IMR-90 (cell line): ENCODE data around the gene CPA4. TPM values are rescaled to one million over a fixed set of nuclear protein-coding genes. Genes with fewer than 3 reads are reported as not detected.

Experiments used
- ATAC-seq: fragments of 200-7000 bp; cut with Tn5 transposase; 2 replicates; pipeline ENCODE4 v1.9.1; 2020; ENCODE audit warnings: low read depth, mild to moderate bottlenecking, moderate library complexity
- BruUV-seq: library from RNA; stranded (reverse); fragments of 400-500 nt; replicated peaks from 2 replicates; lab custom pipeline; 2021; lab: Mats Ljungman, UMichigan
- CTCF ChIA-PET: fragments of 300-600 bp; formaldehyde crosslinking; extraction: SDS; loops from one replicate; lab custom pipeline; 2021; ENCODE audit warnings: antibody characterized with exemption; lab: Yijun Ruan, JAX
- POLR2A ChIA-PET: fragments of 300-600 bp; sonication (Branson Sonifier 250); formaldehyde crosslinking; loops from one replicate; lab custom pipeline; 2022; ENCODE audit warnings: antibody characterized with exemption; ENCODE audit not compliant: unreplicated experiment; lab: Charles Lee
- DNase-seq: peaks from one replicate; pipeline ENCODE4 v3.0.0; 2013
- H2AFZ ChIP-seq: replicated peaks from 2 replicates; pipeline ENCODE3; 2013; ENCODE audit warnings: low read length, mild to moderate bottlenecking; ENCODE audit not compliant: poor library complexity
- H2AK5ac ChIP-seq: 2 replicates; pipeline ENCODE4 v1.6.1; 2013; ENCODE audit warnings: low read depth, low read length, inconsistent platforms
- H2AK9ac ChIP-seq: replicated peaks from 2 replicates; pipeline ENCODE3; 2013; ENCODE audit warnings: mild to moderate bottlenecking, low read depth, low read length, moderate library complexity; ENCODE audit not compliant: poor library complexity
- H2BK120ac ChIP-seq: 2 replicates; pipeline ENCODE4 v1.6.1; 2013; ENCODE audit warnings: low read depth, low read length, inconsistent platforms
- H2BK15ac ChIP-seq: 3 replicates; pipeline ENCODE4 v1.6.1; 2013; ENCODE audit warnings: low read depth, low read length, inconsistent platforms
- H2BK20ac ChIP-seq: 2 replicates; pipeline ENCODE4 v1.6.1; 2013; ENCODE audit warnings: low read depth, mild to moderate bottlenecking, inconsistent platforms, low read length, moderate library complexity
- H2BK5ac ChIP-seq: 2 replicates; pipeline ENCODE4 v1.6.1; 2013; ENCODE audit warnings: mild to moderate bottlenecking, low read depth, low read length, inconsistent platforms; ENCODE audit not compliant: poor library complexity, severe bottlenecking
- H3K14ac ChIP-seq: replicated peaks from 2 replicates; pipeline ENCODE4 v1.6.1; 2013; ENCODE audit warnings: low read depth, low read length, inconsistent platforms
- H3K18ac ChIP-seq: 2 replicates; pipeline ENCODE4 v1.6.1; 2013; ENCODE audit warnings: low read depth, low read length, control low read depth
- H3K23ac ChIP-seq: 2 replicates; pipeline ENCODE4 v1.6.1; 2013; ENCODE audit warnings: low read depth, low read length, inconsistent platforms
- H3K27ac ChIP-seq: 2 replicates; pipeline ENCODE4 v1.5.1; 2013; ENCODE audit warnings: mild to moderate bottlenecking, control low read depth, low read length; ENCODE audit not compliant: insufficient read depth
- H3K27me3 ChIP-seq: 2 replicates; pipeline ENCODE4 v1.6.1; 2013; ENCODE audit warnings: low read length; ENCODE audit not compliant: control insufficient read depth, insufficient read depth
- H3K36me3 ChIP-seq: 2 replicates; pipeline ENCODE4 v1.6.1; 2013; ENCODE audit warnings: low read length, mixed read lengths; ENCODE audit not compliant: control insufficient read depth, insufficient read depth
- H3K4ac ChIP-seq: 2 replicates; pipeline ENCODE4 v1.6.1; 2013; ENCODE audit warnings: low read depth, low read length, inconsistent platforms
- H3K4me1 ChIP-seq: 2 replicates; pipeline ENCODE4 v1.6.1; 2013; ENCODE audit warnings: low read length, mixed read lengths; ENCODE audit not compliant: control insufficient read depth, insufficient read depth
- H3K4me2 ChIP-seq: 2 replicates; pipeline ENCODE4 v1.6.1; 2013; ENCODE audit warnings: low read depth, mild to moderate bottlenecking, control low read depth, low read length, moderate library complexity
- H3K4me3 ChIP-seq: 2 replicates; pipeline ENCODE4 v1.5.1; 2013; ENCODE audit warnings: low read depth, mild to moderate bottlenecking, control low read depth, low read length, moderate library complexity; ENCODE audit not compliant: insufficient read depth
- H3K56ac ChIP-seq: 2 replicates; pipeline ENCODE4 v1.6.1; 2013; ENCODE audit warnings: low read length, inconsistent platforms; ENCODE audit not compliant: insufficient read depth; ENCODE audit errors: extremely low read depth
- H3K79me1 ChIP-seq, 2 experiments: 2 replicates each; pipeline ENCODE4 v1.6.1; 2013; ENCODE audit warnings: low read length in 2 of 2, inconsistent platforms in 1 of 2, low read depth in 1 of 2
- H3K9ac ChIP-seq: 2 replicates; pipeline ENCODE4 v1.6.1; 2013; ENCODE audit warnings: low read depth, low read length, control low read depth
- H3K9me1 ChIP-seq: 2 replicates; pipeline ENCODE4 v1.6.1; 2013; ENCODE audit warnings: low read length, inconsistent platforms; ENCODE audit not compliant: insufficient read depth
- H3K9me3 ChIP-seq: 2 replicates; pipeline ENCODE4 v1.6.1; 2013; ENCODE audit warnings: low read length; ENCODE audit not compliant: control insufficient read depth, insufficient read depth
- H4K20me1 ChIP-seq: 2 replicates; pipeline ENCODE4 v1.6.1; 2013; ENCODE audit warnings: low read length, inconsistent platforms; ENCODE audit not compliant: insufficient read depth
- H4K5ac ChIP-seq: 2 replicates; pipeline ENCODE4 v1.6.1; 2013; ENCODE audit warnings: mild to moderate bottlenecking, low read depth, low read length, control low read depth
- H4K8ac ChIP-seq, 2 experiments: 2 replicates each; pipeline ENCODE4 v1.6.1; 2013; ENCODE audit warnings: low read depth in 2 of 2, low read length in 2 of 2, control low read depth in 1 of 2, inconsistent platforms in 1 of 2
- H4K91ac ChIP-seq: 2 replicates; pipeline ENCODE4 v1.6.1; 2013; ENCODE audit warnings: low read depth, low read length, inconsistent platforms; ENCODE audit not compliant: insufficient read depth
- ELK1 ChIP-seq: fragments of 150-350 bp; IDR thresholded peaks from 2 replicates; pipeline ENCODE4 v1.6.1; 2016; ENCODE audit warnings: low read depth, mild to moderate bottlenecking, low read length, moderate library complexity, borderline replicate concordance
- NFE2L2 ChIP-seq: fragments of 150-350 bp; IDR thresholded peaks from 2 replicates; pipeline ENCODE4 v1.6.1; 2016; ENCODE audit warnings: low read depth, mild to moderate bottlenecking, low read length
- RFX5 ChIP-seq: IDR thresholded peaks from 2 replicates; pipeline ENCODE4 v1.8.0; 2012; ENCODE audit warnings: low read depth, mild to moderate bottlenecking, low read length, moderate library complexity
- WGBS, 2 experiments: methylation state at CpG; one replicate each; pipeline versions ENCODE4 v1.1.5 to v1.1.7; 2013; ENCODE audit warnings: missing lambda C conversion rate in 2 of 2; ENCODE audit not compliant: insufficient read length in 1 of 2; ENCODE audit errors: extremely low coverage in 2 of 2; 5-methylcytosine and 5-hydroxymethylcytosine counted together
- dilution Hi-C: fragments of 300-500 bp; cut with HindIII; formaldehyde crosslinking; loops from one replicate; pipeline ENCODE4 v1.14.3; 2018; ENCODE audit warnings: low sequenced_read_pairs; ENCODE audit not compliant: unreplicated experiment
- in situ Hi-C: fragments of 300-500 bp; cut with MboI; formaldehyde crosslinking; loops from 3 replicates; pipeline ENCODE4 v1.14.3; 2019; ENCODE audit warnings: low sequenced_read_pairs, inconsistent platforms, mixed read lengths
- intact Hi-C: fragments of 100-400 bp; cut with micrococcal nuclease; formaldehyde crosslinking; loops from 2 replicates; pipeline ENCODE4 v1.10.0; 2022
- polyA plus RNA-seq, 3 experiments: library from polyadenylated mRNA; depleted of rRNA; stranded (reverse); fragments of >200 nt; gene quantifications; 2 replicates each; pipeline ENCODE4 v1.2.3, GENCODE V29; 2012; ENCODE audit warnings: low replicate concordance in 1 of 3
- total RNA-seq: library from RNA; depleted of rRNA; stranded (reverse); fragments of >200 nt; gene quantifications from 2 replicates; pipeline ENCODE4 v1.2.3, GENCODE V29; 2012
- TF ChIP-seq, protein P1 (sequence below): fragments of 150-350 bp; IDR thresholded peaks from 2 replicates; pipeline ENCODE4 v1.6.1; 2017; ENCODE audit warnings: mild to moderate bottlenecking, antibody characterized with exemption, low read length, low read depth

CPA4 gene
- total and polyA plus RNA-seq, 2 of the 4 experiments (the other 2 are of a cell fraction): 316 to 365 TPM

DNA sequence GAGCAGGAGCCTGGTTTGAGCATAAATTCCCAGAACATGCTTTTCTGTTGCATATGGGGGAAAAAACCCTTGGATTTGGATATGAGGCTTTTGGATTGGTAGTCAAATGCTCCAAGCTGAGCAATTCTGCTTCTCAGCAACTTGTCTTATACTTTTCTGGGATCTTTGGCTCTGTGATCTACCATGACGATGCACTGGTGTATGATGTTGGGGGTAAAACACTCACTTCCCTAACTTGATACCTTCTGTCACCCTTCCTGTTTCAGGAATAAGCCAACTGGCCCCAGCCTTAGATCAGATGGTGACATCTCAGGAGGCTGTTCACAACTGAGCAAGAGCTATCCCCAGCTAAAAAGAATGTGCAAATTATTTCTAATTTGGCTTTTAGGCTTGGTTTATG, 13.1 kb upstream of the CPA4 start:
- Histone ChIP-seq H4K5ac (no peak overlapping the region), H4K91ac (no peak overlapping the region), H2BK15ac (peak overlapping the region; percentile 55; the same call in 1 of the 3 replicates), H3K27me3 (no peaks in the 10 kb centered on the region), H4K20me1 (no peaks in the 10 kb centered on the region), H2BK20ac (no peak overlapping the region), H3K9ac (no peak overlapping the region), H2BK120ac (no peak overlapping the region), H2AK9ac (no peak overlapping the region), H3K23ac (no peak overlapping the region), H2AK5ac (no peak overlapping the region), H3K14ac (no peak overlapping the region), H3K27ac (no peak overlapping the region), H3K18ac (no peak overlapping the region), H3K36me3 (no peaks in the 10 kb centered on the region), H4K8ac (no peak overlapping the region; a peak in 1 of 4 replicates), H3K4me3 (no peak overlapping the region), H3K4ac (no peak overlapping the region), H3K4me2 (no peak overlapping the region), H3K4me1 (peaks cover 6% of the 10 kb centered on the region), H2BK5ac (no peak overlapping the region), H3K79me1 (no peaks in the 10 kb centered on the region), H3K56ac (no peak overlapping the region), H3K9me3 (no peaks in the 10 kb centered on the region), H3K9me1 (no peaks in the 10 kb centered on the region), H2AFZ (no peak overlapping the region)
- TF ChIP-seq NFE2L2 (no peak), RFX5 (no peak), ELK1 (no peak)
- TF ChIP-seq, protein P1, sequence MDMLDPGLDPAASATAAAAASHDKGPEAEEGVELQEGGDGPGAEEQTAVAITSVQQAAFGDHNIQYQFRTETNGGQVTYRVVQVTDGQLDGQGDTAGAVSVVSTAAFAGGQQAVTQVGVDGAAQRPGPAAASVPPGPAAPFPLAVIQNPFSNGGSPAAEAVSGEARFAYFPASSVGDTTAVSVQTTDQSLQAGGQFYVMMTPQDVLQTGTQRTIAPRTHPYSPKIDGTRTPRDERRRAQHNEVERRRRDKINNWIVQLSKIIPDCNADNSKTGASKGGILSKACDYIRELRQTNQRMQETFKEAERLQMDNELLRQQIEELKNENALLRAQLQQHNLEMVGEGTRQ: no peak
- ChIA-PET POLR2A (no interaction called here), CTCF (no interaction called here)
- DNase-seq (no peak), ATAC-seq (no peak)
- dilution Hi-C loops: no loop called here
- intact Hi-C loops: loop anchor here (5.0 kb wide), 1 partner anchor 162 kb away; the partner anchor contains the start of gene CEP41
- in situ Hi-C loops: no loop called here
- WGBS, 2 experiments: no CpG with 5 or more reads among the region's 1 CpG
- BruUV-seq: no TSS peak
